HEK293 (cell line): ENCODE data around the gene AKR7A3.

ENCODE experiments used
- CTCF ChIA-PET: fragments of 350-600 bp; formaldehyde crosslinking; extraction: SDS; loops from one replicate; lab custom pipeline; 2021; ENCODE audit warnings: antibody characterized with exemption; lab: Yijun Ruan, JAX
- POLR2A ChIA-PET: fragments of 300-600 bp; formaldehyde crosslinking; extraction: SDS; loops from one replicate; lab custom pipeline; 2020; ENCODE audit warnings: antibody characterized with exemption, inconsistent platforms; lab: Yijun Ruan, JAX
- H3K27ac ChIP-seq: fragments of 200-500 bp; sonication (Bioruptor generic); 2 replicates; pipeline ENCODE4 v1.5.1; 2014; ENCODE audit warnings: low read depth, low read length, control low read depth, inconsistent platforms; ENCODE audit errors: extremely low read depth
- H3K36me3 ChIP-seq, 2 experiments: fragments of 200-500 bp in 1 of 2; sonication (Bioruptor generic) in 1 of 2; 1 replicate in 1 of 2; 2 replicates in 1 of 2; pipeline ENCODE4 v1.5.1; 2014 to 2017; ENCODE audit warnings: inconsistent platforms in 2 of 2, low read length in 2 of 2; ENCODE audit not compliant: control insufficient read depth in 2 of 2, insufficient read depth in 1 of 2
- H3K4me1 ChIP-seq: fragments of 200-500 bp; sonication (Bioruptor generic); 2 replicates; pipeline ENCODE4 v1.5.1; 2014; ENCODE audit warnings: mild to moderate bottlenecking, low read length, inconsistent platforms; ENCODE audit not compliant: control insufficient read depth, insufficient read depth
- H3K4me3 ChIP-seq: 2 replicates; pipeline ENCODE4 v1.5.1; 2011; ENCODE audit warnings: low read depth, mild to moderate bottlenecking, control low read depth, low read length, moderate library complexity
- H3K9me3 ChIP-seq: fragments of 200-500 bp; sonication (Bioruptor generic); 2 replicates; pipeline ENCODE4 v1.5.1; 2014; ENCODE audit warnings: low read depth, low read length, inconsistent platforms; ENCODE audit not compliant: control insufficient read depth, insufficient read depth
- GLI4 ChIP-seq: fragments of 450-650 bp; formaldehyde crosslinking; IDR thresholded peaks from 2 replicates; pipeline ENCODE4 v1.5.1; 2016; ENCODE audit warnings: missing biosample characterization, missing genetic modification characterization
- GLIS2 ChIP-seq: fragments of 450-650 bp; formaldehyde crosslinking; IDR thresholded peaks from 2 replicates; pipeline ENCODE4 v1.5.1; 2016; ENCODE audit warnings: missing biosample characterization, missing genetic modification characterization
- HOXD13 ChIP-seq: sonication (generic); formaldehyde crosslinking; IDR thresholded peaks from 2 replicates; pipeline ENCODE4 v1.8.0; 2022; ENCODE audit warnings: missing genetic modification reagents, borderline replicate concordance
- PRDM4 ChIP-seq: fragments of 450-650 bp; formaldehyde crosslinking; IDR thresholded peaks from 2 replicates; pipeline ENCODE4 v1.5.1; 2017; ENCODE audit warnings: missing biosample characterization, missing genetic modification characterization
- ZNF148 ChIP-seq: fragments of 450-650 bp; formaldehyde crosslinking; IDR thresholded peaks from 2 replicates; pipeline ENCODE4 v1.5.0; 2017; ENCODE audit warnings: missing biosample characterization, missing genetic modification characterization, borderline replicate concordance
- ZNF221 ChIP-seq: fragments of 450-650 bp; formaldehyde crosslinking; IDR thresholded peaks from 2 replicates; pipeline ENCODE4 v1.5.1; 2017; ENCODE audit warnings: missing biosample characterization, missing genetic modification characterization, borderline replicate concordance
- ZNF23 ChIP-seq: fragments of 450-650 bp; formaldehyde crosslinking; IDR thresholded peaks from 2 replicates; pipeline ENCODE4 v1.5.1; 2016; ENCODE audit warnings: missing biosample characterization, missing genetic modification characterization, borderline replicate concordance
- ZNF394 ChIP-seq: fragments of 450-650 bp; formaldehyde crosslinking; IDR thresholded peaks from 2 replicates; pipeline ENCODE4 v1.5.1; 2016; ENCODE audit warnings: missing biosample characterization, missing genetic modification characterization, mild to moderate bottlenecking, moderate library complexity, borderline replicate concordance
- ZNF404 ChIP-seq: fragments of 450-650 bp; formaldehyde crosslinking; IDR thresholded peaks from 2 replicates; pipeline ENCODE4 v1.5.1; 2017; ENCODE audit warnings: missing biosample characterization, missing genetic modification characterization
- ZNF521 ChIP-seq: fragments of 450-650 bp; formaldehyde crosslinking; IDR thresholded peaks from 2 replicates; pipeline ENCODE4 v1.5.1; 2017; ENCODE audit warnings: missing biosample characterization, mild to moderate bottlenecking, missing genetic modification characterization
- ZNF626 ChIP-seq: fragments of 450-650 bp; sonication (Bioruptor Pico); formaldehyde crosslinking; IDR thresholded peaks from 2 replicates; pipeline ENCODE4 v1.5.1; 2018; ENCODE audit warnings: missing biosample characterization, missing genetic modification characterization, inconsistent platforms
- ZNF645 ChIP-seq: fragments of 450-650 bp; formaldehyde crosslinking; IDR thresholded peaks from 2 replicates; pipeline ENCODE4; 2016; ENCODE audit warnings: missing biosample characterization, missing genetic modification characterization
- ZNF76 ChIP-seq: fragments of 450-650 bp; formaldehyde crosslinking; IDR thresholded peaks from 2 replicates; pipeline ENCODE4; 2016; ENCODE audit warnings: low read depth, missing biosample characterization, missing genetic modification characterization, borderline replicate concordance
- ZNF777 ChIP-seq: fragments of 450-650 bp; formaldehyde crosslinking; IDR thresholded peaks from 2 replicates; pipeline ENCODE4 v1.5.1; 2017; ENCODE audit warnings: missing biosample characterization, missing genetic modification characterization, borderline replicate concordance
- ZSCAN23 ChIP-seq: fragments of 450-650 bp; formaldehyde crosslinking; IDR thresholded peaks from 2 replicates; pipeline ENCODE4 v1.5.1; 2016; ENCODE audit warnings: missing biosample characterization, missing genetic modification characterization
- TF ChIP-seq, protein P1 (sequence below): fragments of 450-650 bp; formaldehyde crosslinking; IDR thresholded peaks from 2 replicates; pipeline ENCODE4 v1.5.1; 2016; ENCODE audit warnings: missing biosample characterization, missing genetic modification characterization
- TF ChIP-seq, protein P2 (sequence below): fragments of 450-650 bp; formaldehyde crosslinking; IDR thresholded peaks from 2 replicates; pipeline ENCODE4 v1.5.1; 2016; ENCODE audit warnings: missing biosample characterization, missing genetic modification characterization, borderline replicate concordance

AKR7A3 gene

GRCh38 chr1:19254416-19254815, 34.2 kb downstream of the AKR7A3 start:
- no peak for TF ChIP-seq ZNF148 (tag by site-specific recombination)
- TF ChIP-seq GLI4 (tag by site-specific recombination), result no peak
- no peak for TF ChIP-seq GLIS2
- TF ChIP-seq ZNF221 (tag by site-specific recombination), result no peak
- no peak for TF ChIP-seq ZNF521 (tag by site-specific recombination)
- TF ChIP-seq, protein P1, sequence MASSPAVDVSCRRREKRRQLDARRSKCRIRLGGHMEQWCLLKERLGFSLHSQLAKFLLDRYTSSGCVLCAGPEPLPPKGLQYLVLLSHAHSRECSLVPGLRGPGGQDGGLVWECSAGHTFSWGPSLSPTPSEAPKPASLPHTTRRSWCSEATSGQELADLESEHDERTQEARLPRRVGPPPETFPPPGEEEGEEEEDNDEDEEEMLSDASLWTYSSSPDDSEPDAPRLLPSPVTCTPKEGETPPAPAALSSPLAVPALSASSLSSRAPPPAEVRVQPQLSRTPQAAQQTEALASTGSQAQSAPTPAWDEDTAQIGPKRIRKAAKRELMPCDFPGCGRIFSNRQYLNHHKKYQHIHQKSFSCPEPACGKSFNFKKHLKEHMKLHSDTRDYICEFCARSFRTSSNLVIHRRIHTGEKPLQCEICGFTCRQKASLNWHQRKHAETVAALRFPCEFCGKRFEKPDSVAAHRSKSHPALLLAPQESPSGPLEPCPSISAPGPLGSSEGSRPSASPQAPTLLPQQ (tag by site-specific recombination), result no peak
- no peak for TF ChIP-seq ZNF777
- TF ChIP-seq ZSCAN23 (tag by site-specific recombination), result no peak
- no peak for TF ChIP-seq HOXD13
- TF ChIP-seq PRDM4 (tag by site-specific recombination), result no peak
- no peak for TF ChIP-seq ZNF394 (tag by site-specific recombination)
- TF ChIP-seq ZNF626, result no peak
- TF ChIP-seq ZNF645, result no peak
- TF ChIP-seq ZNF76 (tag by site-specific recombination), result no peak
- TF ChIP-seq ZNF404, result no peak
- TF ChIP-seq ZNF23 (tag by site-specific recombination), result no peak
- TF ChIP-seq, protein P2, sequence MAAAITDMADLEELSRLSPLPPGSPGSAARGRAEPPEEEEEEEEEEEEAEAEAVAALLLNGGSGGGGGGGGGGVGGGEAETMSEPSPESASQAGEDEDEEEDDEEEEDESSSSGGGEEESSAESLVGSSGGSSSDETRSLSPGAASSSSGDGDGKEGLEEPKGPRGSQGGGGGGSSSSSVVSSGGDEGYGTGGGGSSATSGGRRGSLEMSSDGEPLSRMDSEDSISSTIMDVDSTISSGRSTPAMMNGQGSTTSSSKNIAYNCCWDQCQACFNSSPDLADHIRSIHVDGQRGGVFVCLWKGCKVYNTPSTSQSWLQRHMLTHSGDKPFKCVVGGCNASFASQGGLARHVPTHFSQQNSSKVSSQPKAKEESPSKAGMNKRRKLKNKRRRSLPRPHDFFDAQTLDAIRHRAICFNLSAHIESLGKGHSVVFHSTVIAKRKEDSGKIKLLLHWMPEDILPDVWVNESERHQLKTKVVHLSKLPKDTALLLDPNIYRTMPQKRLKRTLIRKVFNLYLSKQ (tag by site-specific recombination), result no peak
- no peak overlapping the region for H3K27ac ChIP-seq
- H3K4me1 ChIP-seq, result no peaks in the 10 kb centered on the region
- no peak overlapping the region for H3K4me3 ChIP-seq
- CTCF ChIA-PET, result interaction anchor here (0.7 kb wide), 1 partner anchor 408 kb away, joined by 4 read pairs; no protein-coding TSS in a partner anchor
- peaks cover 5 to 65% of the 10 kb centered on the region in 2 experiments; a peak in 2 of 3 replicates for H3K36me3 ChIP-seq
- POLR2A ChIA-PET, result interaction anchor here (0.7 kb wide), 1 partner anchor 153 kb away, joined by 3 read pairs; no protein-coding TSS in a partner anchor
- no peaks in the 10 kb centered on the region for H3K9me3 ChIP-seq
